ENCODE results near the gene LRRC61. TPM values are rescaled to one million over a fixed set of nuclear protein-coding genes. Genes with fewer than 3 reads are reported as not detected.

Gene LRRC61
- total and polyA plus RNA-seq, 2 of the 13 experiments (the other 11 are each of a cell fraction or from before 2014, with no cell fraction given), result 33.0 to 34.8 TPM

DNA sequence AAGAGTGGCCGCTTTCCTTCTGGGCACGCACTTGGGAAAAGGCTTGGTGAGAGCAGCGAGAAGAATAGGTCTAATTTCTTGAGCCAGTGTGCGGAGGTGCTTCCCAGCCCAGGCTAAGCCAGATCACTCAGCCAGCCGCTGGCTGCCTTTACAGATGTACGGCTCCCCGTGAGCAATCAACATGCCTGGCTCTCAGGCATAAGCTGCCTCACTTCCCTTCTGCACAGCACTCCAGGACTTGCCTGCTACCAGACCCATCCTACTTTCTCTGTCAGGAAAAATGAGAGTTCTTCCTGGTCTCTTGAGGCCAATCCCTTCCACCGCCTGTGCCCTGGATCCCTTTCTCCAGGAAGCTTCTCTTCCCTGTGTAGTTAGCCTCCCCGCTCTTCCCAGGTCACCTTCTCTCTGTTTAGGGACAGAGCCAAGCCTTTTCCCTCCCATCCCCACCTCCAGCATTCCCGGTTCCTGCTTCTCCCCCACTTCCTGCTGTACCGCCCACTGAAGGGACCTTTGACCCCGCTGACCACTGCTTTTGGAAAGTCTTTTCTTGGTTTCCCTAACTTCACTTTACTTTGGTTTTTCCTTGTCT is 1.3 kb downstream of the LRRC61 start (continued):
- TF ChIP-seq, protein P1, sequence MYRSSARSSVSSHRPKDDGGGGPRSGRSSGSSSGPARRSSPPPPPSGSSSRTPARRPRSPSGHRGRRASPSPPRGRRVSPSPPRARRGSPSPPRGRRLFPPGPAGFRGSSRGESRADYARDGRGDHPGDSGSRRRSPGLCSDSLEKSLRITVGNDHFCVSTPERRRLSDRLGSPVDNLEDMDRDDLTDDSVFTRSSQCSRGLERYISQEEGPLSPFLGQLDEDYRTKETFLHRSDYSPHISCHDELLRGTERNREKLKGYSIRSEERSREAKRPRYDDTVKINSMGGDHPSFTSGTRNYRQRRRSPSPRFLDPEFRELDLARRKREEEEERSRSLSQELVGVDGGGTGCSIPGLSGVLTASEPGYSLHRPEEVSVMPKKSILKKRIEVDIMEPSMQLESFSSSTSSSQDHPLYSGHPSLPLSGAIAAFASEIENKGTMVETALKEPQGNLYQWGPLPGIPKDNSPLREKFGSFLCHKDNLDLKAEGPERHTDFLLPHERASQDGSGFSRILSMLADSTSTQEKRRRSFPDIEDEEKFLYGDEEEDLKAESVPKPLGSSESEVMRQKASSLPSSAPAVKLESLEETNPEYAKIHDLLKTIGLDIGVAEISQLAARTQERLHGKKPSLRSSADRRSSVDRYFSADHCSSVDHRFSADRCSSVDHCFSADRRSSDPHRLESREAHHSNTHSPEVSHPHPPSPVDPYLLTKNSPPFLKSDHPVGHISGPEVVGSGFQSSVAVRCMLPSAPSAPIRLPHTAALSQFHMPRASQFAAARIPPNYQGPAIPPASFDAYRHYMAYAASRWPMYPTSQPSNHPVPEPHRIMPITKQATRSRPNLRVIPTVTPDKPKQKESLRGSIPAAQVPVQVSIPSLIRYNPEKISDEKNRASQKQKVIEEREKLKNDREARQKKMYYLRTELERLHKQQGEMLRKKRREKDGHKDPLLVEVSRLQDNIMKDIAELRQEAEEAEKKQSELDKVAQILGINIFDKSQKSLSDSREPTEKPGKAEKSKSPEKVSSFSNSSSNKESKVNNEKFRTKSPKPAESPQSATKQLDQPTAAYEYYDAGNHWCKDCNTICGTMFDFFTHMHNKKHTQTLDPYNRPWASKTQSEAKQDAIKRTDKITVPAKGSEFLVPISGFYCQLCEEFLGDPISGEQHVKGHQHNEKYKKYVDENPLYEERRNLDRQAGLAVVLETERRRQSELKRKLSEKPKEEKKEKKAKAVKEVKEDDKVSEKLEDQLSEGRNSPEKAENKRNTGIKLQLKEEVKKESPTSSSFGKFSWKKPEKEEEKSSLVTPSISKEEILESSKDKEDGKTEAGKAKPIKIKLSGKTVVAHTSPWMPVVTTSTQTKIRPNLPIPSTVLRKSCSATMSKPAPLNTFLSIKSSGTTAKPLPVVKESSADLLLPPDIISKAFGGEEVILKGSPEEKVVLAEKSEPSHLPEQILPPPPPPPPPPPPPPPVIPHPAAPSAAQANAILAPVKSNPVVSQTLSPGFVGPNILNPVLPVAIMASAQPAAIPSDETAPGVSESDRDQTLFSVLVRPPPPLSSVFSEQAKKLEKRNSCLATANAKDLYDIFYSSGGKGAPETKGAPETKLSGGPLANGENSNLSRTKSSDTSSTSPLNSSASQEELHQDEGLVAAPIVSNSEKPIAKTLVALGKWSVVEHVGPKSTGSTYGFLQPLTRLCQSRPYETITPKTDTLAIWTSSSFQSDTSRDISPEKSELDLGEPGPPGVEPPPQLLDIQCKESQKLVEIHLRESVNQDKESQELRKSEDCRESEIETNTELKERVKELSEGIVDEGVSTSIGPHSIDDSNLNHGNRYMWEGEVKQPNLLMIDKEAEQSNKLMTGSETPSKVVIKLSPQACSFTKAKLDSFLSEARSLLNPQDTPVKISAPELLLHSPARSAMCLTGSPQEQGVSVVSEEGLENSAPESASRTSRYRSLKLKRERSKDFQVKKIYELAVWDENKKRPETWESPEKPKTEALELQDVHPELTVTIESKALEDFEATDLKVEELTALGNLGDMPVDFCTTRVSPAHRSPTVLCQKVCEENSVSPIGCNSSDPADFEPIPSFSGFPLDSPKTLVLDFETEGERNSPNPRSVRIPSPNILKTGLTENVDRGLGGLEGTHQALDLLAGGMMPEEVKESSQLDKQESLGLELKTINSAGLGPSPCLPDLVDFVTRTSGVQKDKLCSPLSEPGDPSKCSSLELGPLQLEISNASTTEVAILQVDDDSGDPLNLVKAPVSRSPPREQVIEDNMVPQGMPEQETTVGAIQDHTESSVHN (CRISPR knock-in tag; IDR thresholded peaks at IDR 0.05), result no peak
- no peak for TF ChIP-seq CBX1 (IDR thresholded peaks at IDR 0.05; ENCODE audit: low read depth)
- no peak for TF ChIP-seq TMF1 (CRISPR knock-in tag; IDR thresholded peaks at IDR 0.05; ENCODE audit: low read depth)
- TF ChIP-seq MIXL1 (CRISPR knock-in tag; IDR thresholded peaks at IDR 0.05), result no peak
- TF ChIP-seq ZNF564 (CRISPR knock-in tag; IDR thresholded peaks at IDR 0.05), result no peak
- TF ChIP-seq SIN3A (IDR thresholded peaks at IDR 0.05; ENCODE audit: borderline replicate concordance, low read depth, low read length), result no peak
- TF ChIP-seq, protein P2, sequence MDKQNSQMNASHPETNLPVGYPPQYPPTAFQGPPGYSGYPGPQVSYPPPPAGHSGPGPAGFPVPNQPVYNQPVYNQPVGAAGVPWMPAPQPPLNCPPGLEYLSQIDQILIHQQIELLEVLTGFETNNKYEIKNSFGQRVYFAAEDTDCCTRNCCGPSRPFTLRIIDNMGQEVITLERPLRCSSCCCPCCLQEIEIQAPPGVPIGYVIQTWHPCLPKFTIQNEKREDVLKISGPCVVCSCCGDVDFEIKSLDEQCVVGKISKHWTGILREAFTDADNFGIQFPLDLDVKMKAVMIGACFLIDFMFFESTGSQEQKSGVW (CRISPR knock-in tag; IDR thresholded peaks at IDR 0.05; ENCODE audit: borderline replicate concordance), result no peak
- TF ChIP-seq ZBTB21 (CRISPR knock-in tag; IDR thresholded peaks at IDR 0.05), result no peak
- no peak for TF ChIP-seq ZZZ3 (CRISPR knock-in tag; IDR thresholded peaks at IDR 0.05; ENCODE audit: borderline replicate concordance)
- no peak for TF ChIP-seq ZFP91 (CRISPR knock-in tag; IDR thresholded peaks at IDR 0.05; ENCODE audit: borderline replicate concordance)
- no peak for TF ChIP-seq RBAK (CRISPR knock-in tag; IDR thresholded peaks at IDR 0.05)
- TF ChIP-seq, protein P3, sequence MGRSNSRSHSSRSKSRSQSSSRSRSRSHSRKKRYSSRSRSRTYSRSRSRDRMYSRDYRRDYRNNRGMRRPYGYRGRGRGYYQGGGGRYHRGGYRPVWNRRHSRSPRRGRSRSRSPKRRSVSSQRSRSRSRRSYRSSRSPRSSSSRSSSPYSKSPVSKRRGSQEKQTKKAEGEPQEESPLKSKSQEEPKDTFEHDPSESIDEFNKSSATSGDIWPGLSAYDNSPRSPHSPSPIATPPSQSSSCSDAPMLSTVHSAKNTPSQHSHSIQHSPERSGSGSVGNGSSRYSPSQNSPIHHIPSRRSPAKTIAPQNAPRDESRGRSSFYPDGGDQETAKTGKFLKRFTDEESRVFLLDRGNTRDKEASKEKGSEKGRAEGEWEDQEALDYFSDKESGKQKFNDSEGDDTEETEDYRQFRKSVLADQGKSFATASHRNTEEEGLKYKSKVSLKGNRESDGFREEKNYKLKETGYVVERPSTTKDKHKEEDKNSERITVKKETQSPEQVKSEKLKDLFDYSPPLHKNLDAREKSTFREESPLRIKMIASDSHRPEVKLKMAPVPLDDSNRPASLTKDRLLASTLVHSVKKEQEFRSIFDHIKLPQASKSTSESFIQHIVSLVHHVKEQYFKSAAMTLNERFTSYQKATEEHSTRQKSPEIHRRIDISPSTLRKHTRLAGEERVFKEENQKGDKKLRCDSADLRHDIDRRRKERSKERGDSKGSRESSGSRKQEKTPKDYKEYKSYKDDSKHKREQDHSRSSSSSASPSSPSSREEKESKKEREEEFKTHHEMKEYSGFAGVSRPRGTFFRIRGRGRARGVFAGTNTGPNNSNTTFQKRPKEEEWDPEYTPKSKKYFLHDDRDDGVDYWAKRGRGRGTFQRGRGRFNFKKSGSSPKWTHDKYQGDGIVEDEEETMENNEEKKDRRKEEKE (IDR thresholded peaks at IDR 0.05), result no peak
- no peak for TF ChIP-seq AHR (CRISPR knock-in tag; IDR thresholded peaks at IDR 0.05)
- TF ChIP-seq KMT2B (CRISPR knock-in tag; IDR thresholded peaks at IDR 0.05), result no peak
- no peak for TF ChIP-seq RARG (CRISPR knock-in tag; IDR thresholded peaks at IDR 0.05; ENCODE audit: low read depth)
- no peak for TF ChIP-seq WIZ (CRISPR knock-in tag; IDR thresholded peaks at IDR 0.05)

Measured in HepG2 (cell line).